HS-27A (cell line): ENCODE measurements around the gene RECQL5.
"Not testable (repeated sequence)": the region's sequence is repeated elsewhere in the genome, so short reads cannot be mapped to it uniquely, and the experiment has no call there.

Experiments used
- DNase-seq: peaks from one replicate; pipeline ENCODE4 v3.0.0-alpha.2; 2012; ENCODE audit warnings: low read depth, missing footprints

RECQL5 gene

DNA sequence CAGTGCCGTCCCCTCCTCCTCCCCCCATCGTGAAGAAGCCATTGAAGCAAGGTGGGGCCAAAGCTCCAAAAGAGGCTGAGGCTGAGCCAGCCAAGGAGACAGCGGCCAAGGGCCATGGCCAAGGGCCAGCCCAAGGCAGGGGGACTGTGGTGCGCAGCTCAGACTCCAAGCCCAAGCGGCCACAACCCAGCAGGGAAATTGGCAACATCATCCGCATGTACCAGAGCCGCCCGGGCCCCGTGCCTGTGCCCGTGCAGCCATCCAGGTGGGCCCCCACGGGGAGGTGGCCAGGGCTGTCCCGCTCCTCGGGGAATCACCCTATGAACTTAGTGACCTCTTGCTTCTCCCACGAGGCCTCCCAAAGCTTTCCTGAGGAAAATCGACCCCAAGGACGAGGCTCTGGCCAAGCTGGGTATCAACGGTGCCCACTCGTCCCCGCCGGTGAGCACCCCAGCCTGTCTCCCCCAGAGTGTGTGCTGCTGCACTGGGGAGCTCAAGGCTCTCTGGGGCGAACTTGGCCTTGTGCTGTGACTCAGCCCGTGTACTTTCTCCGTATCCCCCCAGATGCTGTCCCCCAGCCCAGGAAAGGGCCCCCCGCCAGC lies 50.3 kb downstream of the RECQL5 start:
- DNase-seq = no peak

DNA sequence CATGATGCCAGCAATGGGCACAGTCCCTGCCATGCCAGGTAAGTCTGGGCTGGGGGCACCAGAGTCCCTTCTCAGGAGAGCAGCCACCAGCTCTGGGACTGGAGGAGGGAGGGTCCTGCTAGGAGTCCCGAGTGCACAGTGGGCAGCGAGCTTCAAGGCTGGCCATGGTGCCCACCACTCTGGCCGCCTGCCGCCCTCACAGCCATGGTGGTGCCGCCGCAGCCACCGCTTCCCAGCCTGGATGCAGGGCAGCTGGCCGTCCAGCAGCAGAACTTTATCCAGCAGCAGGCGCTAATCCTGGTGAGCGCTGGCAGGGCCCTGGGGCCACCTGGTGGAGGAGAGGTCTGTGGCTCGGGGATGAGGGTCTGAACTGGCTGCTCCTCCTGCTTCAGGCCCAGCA lies 51.7 kb downstream of the RECQL5 start:
- no peak for DNase-seq

- DNase-seq = no peak
Measured at GRCh38 chr17:75614556-75615270, 52.2 kb downstream of the RECQL5 start.

GRCh38 chr17:75614006-75614405 lies 52.9 kb downstream of the RECQL5 start:
- DNase-seq = no peak

DNA sequence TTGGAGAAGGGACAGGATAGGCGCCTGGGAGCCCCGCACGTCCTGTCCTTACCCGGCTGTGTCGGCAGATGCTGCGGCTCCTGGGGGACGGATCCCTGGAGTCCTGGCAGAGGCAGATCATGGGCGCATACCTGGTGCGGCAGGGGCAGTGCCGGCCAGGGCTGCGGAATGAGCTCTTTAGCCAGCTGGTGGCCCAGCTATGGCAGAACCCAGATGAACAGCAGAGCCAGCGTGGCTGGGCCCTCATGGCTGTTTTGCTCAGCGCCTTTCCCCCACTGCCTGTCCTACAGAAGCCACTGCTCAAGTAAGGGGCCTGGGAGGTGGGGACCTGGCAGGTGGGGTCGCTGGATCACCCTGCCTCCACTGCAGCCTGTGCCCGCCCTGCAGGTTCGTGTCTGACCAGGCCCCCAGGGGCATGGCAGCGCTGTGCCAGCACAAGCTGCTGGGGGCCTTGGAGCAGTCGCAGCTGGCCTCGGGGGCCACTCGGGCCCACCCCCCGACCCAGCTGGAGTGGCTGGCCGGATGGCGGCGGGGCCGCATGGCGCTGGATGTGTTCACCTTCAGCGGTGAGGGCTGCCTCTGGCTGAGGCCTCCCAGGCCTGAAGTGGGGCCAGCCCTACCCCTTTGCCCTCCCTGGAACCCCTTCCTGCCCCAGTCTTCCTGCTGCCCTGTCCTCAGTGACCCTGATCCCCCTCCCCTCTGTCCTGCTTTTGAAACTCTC lies 53.9 kb downstream of the RECQL5 start:
- DNase-seq = no peak

- DNase-seq = no peak
Measured at GRCh38 chr17:75611851-75612429, 55.0 kb downstream of the RECQL5 start.

- DNase-seq = no peak
Measured at GRCh38 chr17:75610103-75610984, 56.6 kb downstream of the RECQL5 start.

DNA sequence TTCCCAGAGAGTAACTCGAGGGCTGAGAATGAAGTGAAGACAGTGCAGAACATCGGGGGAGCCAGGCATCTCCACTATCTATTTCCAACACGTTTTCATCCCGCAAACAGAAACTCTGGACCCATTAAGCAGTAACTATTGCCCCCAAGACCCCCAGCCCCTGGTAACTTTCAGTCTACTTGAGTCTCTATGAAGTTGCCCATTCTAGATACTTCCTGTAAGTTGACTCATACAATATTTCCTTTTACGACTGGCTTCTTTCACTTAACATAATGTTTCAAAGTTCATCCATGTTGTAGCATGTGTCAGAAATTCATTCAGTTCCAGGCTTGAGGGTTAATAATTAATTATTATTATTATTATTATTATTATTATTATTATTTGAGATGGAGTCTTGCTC lies 59.9 kb downstream of the RECQL5 start:
- DNase-seq = no peak

DNA sequence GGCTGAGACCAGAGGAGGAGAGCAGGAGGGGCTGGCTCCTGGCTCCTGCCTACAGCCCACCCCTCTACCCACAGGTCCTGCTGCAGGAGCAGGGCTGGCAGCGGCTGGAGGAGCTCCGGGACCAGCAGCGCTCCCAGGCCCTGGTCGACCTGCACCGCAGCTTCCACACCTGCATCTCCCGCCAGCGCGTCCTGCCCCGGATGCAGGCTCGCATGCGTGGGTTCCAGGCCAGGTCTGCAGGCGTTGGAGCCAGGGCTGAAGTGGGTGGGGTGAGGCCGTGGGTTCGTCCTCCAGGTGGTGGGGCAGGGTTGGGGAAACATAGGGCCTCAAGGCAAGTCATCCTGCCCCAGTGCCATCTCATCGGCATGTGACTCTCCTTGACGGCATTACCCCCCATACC lies 61.2 kb downstream of the RECQL5 start:
- no peak for DNase-seq

DNA sequence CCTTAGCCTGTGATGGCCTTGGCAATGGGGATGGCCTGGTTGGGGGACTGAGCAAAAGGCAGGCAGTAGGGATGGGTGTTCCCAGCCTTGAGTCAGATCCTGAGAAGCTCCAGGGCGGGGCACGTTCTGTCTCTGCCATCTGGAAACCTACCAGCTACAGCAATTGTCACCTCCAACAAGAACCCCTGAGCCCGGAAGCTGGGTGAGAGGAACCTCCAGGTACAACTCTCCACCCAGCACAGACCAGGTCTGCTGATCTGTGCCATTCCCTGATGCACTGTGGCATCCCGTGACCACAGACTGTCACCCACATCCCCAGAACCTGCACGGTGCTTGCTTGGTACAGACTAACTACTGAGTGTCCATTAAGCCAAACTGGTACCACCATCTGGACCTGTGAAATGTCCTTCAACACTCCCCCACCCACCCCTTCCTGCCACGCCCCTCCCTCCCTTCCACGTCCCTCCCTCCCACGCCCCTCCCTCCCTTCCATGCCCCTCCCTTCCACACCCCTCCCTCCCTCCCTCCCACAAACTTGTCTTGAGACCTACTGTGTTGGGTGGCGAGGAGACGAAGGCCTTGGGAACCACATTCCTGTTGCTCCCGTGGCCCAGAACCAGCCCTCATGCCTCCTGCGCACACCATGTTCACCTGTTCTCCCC lies 62.8 kb downstream of the RECQL5 start:
- DNase-seq = no peak

DNA sequence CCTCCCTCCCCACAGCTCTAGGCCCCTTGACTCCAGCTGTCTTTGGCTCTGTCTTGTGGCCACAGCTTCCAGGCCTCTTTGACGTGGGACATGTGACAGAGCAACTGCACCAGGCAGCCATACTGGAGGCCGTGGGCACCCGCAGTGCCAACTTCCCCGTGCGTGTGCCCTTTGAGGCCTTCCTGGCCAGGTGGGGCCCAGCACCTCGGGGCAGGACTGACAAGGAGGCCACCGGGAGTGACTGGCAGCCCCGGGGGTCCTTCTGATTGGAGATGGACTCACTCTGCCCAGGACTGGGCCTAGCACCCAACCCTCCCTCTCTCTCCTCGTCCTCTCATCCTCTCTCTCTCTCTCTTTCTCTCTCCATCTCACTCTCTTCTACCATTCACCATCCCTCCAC lies 63.8 kb downstream of the RECQL5 start:
- DNase-seq = no peak

DNA sequence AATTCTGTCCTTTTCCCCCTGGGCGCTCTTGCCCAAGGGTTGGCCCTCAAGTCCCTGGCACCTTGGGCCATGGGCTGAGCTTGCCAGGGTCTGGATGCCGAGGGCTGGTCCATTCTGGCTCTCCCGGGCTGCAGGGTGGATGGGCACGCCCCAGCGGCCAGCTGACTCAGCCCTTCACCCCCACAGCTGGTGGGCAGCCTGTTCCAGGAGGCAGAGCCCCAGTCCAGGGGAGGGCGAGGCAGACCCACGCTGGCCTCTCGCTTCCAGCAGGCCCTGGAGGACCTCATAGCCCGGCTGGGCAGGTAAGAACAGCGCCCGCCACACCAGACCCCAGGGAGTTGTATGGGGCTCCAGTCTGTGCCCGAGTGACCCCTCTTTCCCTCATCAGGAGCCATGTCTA lies 64.3 kb downstream of the RECQL5 start:
- no peak for DNase-seq

- DNase-seq = no peak
Measured at GRCh38 chr17:75601057-75601987, 65.6 kb downstream of the RECQL5 start.

DNA sequence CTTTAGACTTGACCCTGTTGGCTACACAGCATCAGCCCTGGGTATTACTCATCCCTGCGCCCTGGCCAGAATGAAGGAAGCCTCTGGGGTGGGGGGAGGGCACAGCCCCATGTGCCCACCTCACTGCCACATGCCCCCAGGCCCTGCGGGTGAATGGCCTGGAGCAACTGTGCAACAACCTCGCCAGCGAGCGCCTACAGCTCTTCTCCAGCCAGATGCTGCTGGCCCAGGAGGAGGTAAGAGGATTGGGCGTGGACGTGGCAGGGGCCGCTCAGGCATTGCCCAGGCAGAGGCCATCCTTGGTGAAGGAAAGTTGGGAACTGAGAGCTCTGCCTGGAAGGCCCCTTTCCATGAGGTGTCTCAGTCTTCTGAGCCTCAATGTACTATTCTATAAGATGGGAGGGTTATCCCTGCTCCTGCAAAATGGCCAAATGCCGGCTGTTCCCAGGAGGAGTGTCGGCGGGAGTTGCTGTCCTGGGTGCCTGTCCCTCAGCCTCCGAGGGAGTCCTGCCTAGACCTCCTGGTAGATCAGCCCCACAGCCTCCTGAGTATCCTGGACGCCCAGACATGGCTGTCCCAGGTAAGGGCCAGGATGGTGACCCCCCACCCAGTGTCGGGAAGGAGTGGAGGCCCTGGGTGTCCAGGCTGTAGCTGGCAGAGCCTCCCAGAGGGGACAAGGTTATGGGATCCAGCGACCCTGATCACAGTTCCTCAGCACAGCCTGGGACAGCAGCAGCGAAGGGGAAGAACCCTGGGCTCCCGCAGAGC lies 70.5 kb downstream of the RECQL5 start:
- DNase-seq = no peak

DNA sequence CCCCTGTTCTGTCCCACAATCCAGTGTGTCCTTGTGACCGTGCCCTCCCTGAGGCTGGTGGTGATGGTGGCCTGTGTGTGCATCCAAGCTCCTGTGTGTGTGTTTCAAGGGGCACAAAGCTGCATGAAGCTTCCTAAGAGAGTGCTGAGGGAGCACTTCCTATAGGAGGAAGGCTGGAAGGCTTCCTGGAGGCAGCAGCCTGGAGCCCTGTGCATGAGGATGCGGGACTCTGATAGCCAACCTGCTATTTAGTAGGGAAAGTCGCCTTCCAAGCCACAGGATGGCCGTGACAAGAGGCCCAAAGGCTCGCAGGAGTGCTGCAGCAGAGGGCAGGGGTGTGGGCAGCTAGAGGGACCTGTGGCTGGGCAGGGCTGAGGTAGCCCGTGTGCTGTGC lies 71.0 kb downstream of the RECQL5 start:
- no peak for DNase-seq

DNA sequence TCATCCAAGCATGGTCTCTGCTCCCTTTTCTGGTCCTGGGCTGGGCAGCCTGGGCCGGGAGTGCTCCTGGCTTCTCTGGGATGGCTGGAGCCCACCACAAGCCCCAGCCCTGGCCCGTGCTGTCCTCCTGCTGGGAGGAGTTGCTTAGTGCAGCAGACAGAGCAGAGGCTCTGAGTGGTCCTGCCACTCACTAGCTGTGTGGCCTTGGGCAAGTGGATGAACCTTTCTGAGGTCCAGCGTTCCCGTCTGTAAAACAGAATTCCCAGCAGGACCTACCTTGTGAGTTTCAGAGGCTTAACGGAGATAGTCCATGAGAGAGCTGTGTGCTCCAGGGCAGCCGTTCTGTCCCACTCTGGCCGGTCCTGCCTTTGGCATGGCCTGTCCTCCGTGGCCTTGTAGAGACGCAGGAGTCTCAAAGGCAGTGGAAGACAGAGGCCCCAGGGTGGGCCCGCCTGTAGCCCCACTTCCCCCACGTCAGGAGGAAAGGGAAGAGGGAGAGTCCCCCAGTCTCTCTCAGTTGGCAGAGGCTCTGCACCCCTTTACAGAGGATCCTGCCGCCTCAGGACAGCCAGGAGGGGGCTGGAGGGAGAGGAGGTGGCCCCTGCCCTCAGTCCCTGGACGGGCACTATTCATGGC lies 71.6 kb downstream of the RECQL5 start:
- DNase-seq = no peak

GRCh38 chr17:75594499-75595283 lies 72.3 kb downstream of the RECQL5 start:
- no peak for DNase-seq

DNA sequence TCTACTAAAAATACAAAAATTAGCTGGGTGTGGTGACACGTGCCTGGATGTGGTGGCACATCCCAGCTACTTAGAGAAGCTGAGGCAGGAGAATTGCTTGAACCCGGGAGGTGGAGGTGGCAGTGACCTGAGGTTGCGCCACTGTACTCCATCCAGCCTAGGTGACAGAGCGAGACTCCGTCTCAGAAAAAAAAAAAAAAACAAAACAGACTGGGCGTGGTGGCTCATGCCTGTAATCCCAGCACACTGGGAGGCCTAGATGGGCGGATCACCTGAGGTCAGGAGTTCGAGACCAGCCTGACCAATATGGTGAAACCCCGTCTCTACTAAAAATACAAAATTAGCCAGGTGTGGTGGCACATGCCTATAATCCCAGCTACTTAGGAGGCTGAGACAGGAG lies 73.5 kb downstream of the RECQL5 start:
- not testable (repeated sequence) for DNase-seq
